Measurements from ENCODE around the gene DNAH7. TPM values are rescaled to one million over a fixed set of nuclear protein-coding genes. Genes with fewer than 3 reads are reported as not detected.

Gene DNAH7
- polyA plus RNA-seq, 1 donor (not counting 4 experiments of a cell fraction or from before 2014, with no cell fraction given), result 0.17 TPM

GRCh38 chr2:195722075-195722474 lies 346.6 kb downstream of the DNAH7 start:
- H3K27me3 ChIP-seq (ENCODE audit: control insufficient read depth, extremely low read depth, insufficient read depth, low read length), result no peaks in the 10 kb centered on the region
- H3K4me1 ChIP-seq (ENCODE audit: control insufficient read depth, extremely low read depth, insufficient read depth, low read length), result peaks cover 5% of the 10 kb centered on the region
- H3K4me3 ChIP-seq (ENCODE audit: control insufficient read depth in 2 of 3, extremely low read depth in 1 of 3, insufficient read depth in 2 of 3, low read depth in 1 of 3, low read length in 3 of 3), result no peak overlapping the region
- H3K36me3 ChIP-seq (ENCODE audit: control insufficient read depth in 2 of 2, extremely low read depth in 1 of 2, insufficient read depth in 2 of 2, low read length in 2 of 2), result peaks cover 0 to 3% of the 10 kb centered on the region in 2 experiments
- no peak for TF ChIP-seq CTCF (optimal IDR thresholded peaks at IDR 0.05 in 1 of 3, IDR thresholded peaks at IDR 0.05 in 1 of 3, conservative IDR thresholded peaks at IDR 0.05 in 1 of 3; ENCODE audit: extremely low read depth in 1 of 3, insufficient read depth in 2 of 3, low read length in 3 of 3)
- TF ChIP-seq EZH2 (IDR thresholded peaks at IDR 0.05; ENCODE audit: low read length), result no peak
- H3K4me2 ChIP-seq (ENCODE audit: control insufficient read depth, extremely low read depth, insufficient read depth, low read depth, low read length), result no peak overlapping the region
- FAIRE-seq, result no peak
- no peaks in the 10 kb centered on the region for H3K9me1 ChIP-seq (ENCODE audit: control insufficient read depth, extremely low read depth, insufficient read depth, low read length)
- dilution Hi-C loops (cut with MboI; ENCODE audit: extremely low pct_ligation_motif_present, low sequenced_read_pairs), result no loop called here
- DNase-seq (ENCODE audit: low read depth, low spot score), result no peak
- no peak overlapping the region for H2AFZ ChIP-seq (ENCODE audit: control insufficient read depth, low read length)
- H4K20me1 ChIP-seq (ENCODE audit: control insufficient read depth, extremely low read depth, insufficient read depth, low read length), result no peaks in the 10 kb centered on the region
- H3K9me3 ChIP-seq (ENCODE audit: control insufficient read depth, low read depth, low read length), result no peaks in the 10 kb centered on the region
- no peak overlapping the region for H3K9ac ChIP-seq (ENCODE audit: control insufficient read depth, extremely low read depth, insufficient read depth, low read length)
- H3K79me2 ChIP-seq (ENCODE audit: control insufficient read depth, insufficient read depth, low read length), result no peaks in the 10 kb centered on the region
- no peak overlapping the region for H3K27ac ChIP-seq (ENCODE audit: control insufficient read depth, insufficient read depth, low read length)

GRCh38 chr2:195721042-195721441 lies 347.6 kb downstream of the DNAH7 start:
- no peak for FAIRE-seq
- H3K79me2 ChIP-seq (ENCODE audit: control insufficient read depth, insufficient read depth, low read length), result no peaks in the 10 kb centered on the region
- no peaks in the 10 kb centered on the region for H3K27me3 ChIP-seq (ENCODE audit: control insufficient read depth, extremely low read depth, insufficient read depth, low read length)
- no peak overlapping the region for H3K4me3 ChIP-seq (ENCODE audit: control insufficient read depth in 2 of 3, extremely low read depth in 1 of 3, insufficient read depth in 2 of 3, low read depth in 1 of 3, low read length in 3 of 3)
- no peaks in the 10 kb centered on the region for H4K20me1 ChIP-seq (ENCODE audit: control insufficient read depth, extremely low read depth, insufficient read depth, low read length)
- no peak for TF ChIP-seq EZH2 (IDR thresholded peaks at IDR 0.05; ENCODE audit: low read length)
- no peak for TF ChIP-seq CTCF (optimal IDR thresholded peaks at IDR 0.05 in 1 of 3, IDR thresholded peaks at IDR 0.05 in 1 of 3, conservative IDR thresholded peaks at IDR 0.05 in 1 of 3; ENCODE audit: extremely low read depth in 1 of 3, insufficient read depth in 2 of 3, low read length in 3 of 3)
- H3K9me3 ChIP-seq (ENCODE audit: control insufficient read depth, low read depth, low read length), result no peaks in the 10 kb centered on the region
- H2AFZ ChIP-seq (ENCODE audit: control insufficient read depth, low read length), result no peak overlapping the region
- no peaks in the 10 kb centered on the region for H3K9me1 ChIP-seq (ENCODE audit: control insufficient read depth, extremely low read depth, insufficient read depth, low read length)
- dilution Hi-C loops (cut with MboI; ENCODE audit: extremely low pct_ligation_motif_present, low sequenced_read_pairs), result no loop called here
- no peak for DNase-seq (ENCODE audit: low read depth, low spot score)
- H3K36me3 ChIP-seq (ENCODE audit: control insufficient read depth in 2 of 2, extremely low read depth in 1 of 2, insufficient read depth in 2 of 2, low read length in 2 of 2), result peaks cover 4 to 6% of the 10 kb centered on the region in 2 experiments
- no peak overlapping the region for H3K9ac ChIP-seq (ENCODE audit: control insufficient read depth, extremely low read depth, insufficient read depth, low read length)
- no peak overlapping the region for H3K4me2 ChIP-seq (ENCODE audit: control insufficient read depth, extremely low read depth, insufficient read depth, low read depth, low read length)
- H3K27ac ChIP-seq (ENCODE audit: control insufficient read depth, insufficient read depth, low read length), result no peak overlapping the region
- H3K4me1 ChIP-seq (ENCODE audit: control insufficient read depth, extremely low read depth, insufficient read depth, low read length), result peaks cover 5% of the 10 kb centered on the region
